Endothelial cell (in vitro differentiated cells): ENCODE measurements around the gene MAP3K5. TPM values are rescaled to one million over a fixed set of nuclear protein-coding genes. Genes with fewer than 3 reads are reported as not detected.

Source experiments
- DNase-seq: peaks from one replicate; pipeline ENCODE4 v3.0.0; 2021; ENCODE audit warnings: low spot score
- H3K27ac Mint-ChIP-seq: one replicate; pipeline ENCODE4 v1.8.0; 2021; ENCODE audit warnings: mixed read lengths, inconsistent platforms; ENCODE audit not compliant: unreplicated experiment
- H3K27me3 Mint-ChIP-seq: one replicate; pipeline ENCODE4 v1.8.0; 2021; ENCODE audit warnings: mild to moderate bottlenecking, moderate library complexity, mixed read lengths, inconsistent platforms; ENCODE audit not compliant: unreplicated experiment
- H3K36me3 Mint-ChIP-seq: one replicate; pipeline ENCODE4 v1.8.0; 2021; ENCODE audit warnings: mild to moderate bottlenecking, low read depth, mixed read lengths, inconsistent platforms; ENCODE audit not compliant: unreplicated experiment
- H3K4me1 Mint-ChIP-seq: one replicate; pipeline ENCODE4 v1.8.0; 2021; ENCODE audit warnings: mild to moderate bottlenecking, mixed read lengths, inconsistent platforms; ENCODE audit not compliant: unreplicated experiment
- H3K4me3 Mint-ChIP-seq: one replicate; pipeline ENCODE4 v1.8.0; 2021; ENCODE audit warnings: mild to moderate bottlenecking, mixed read lengths, inconsistent platforms; ENCODE audit not compliant: unreplicated experiment
- H3K9me3 Mint-ChIP-seq: one replicate; pipeline ENCODE4 v1.8.0; 2021; ENCODE audit warnings: mixed read lengths, inconsistent platforms; ENCODE audit not compliant: unreplicated experiment
- CTCF ChIP-seq: fragments of 200-600 bp; sonication (generic); IDR thresholded peaks from one replicate; pipeline ENCODE4 v1.5.0; 2021; ENCODE audit warnings: antibody characterized with exemption; ENCODE audit not compliant: unreplicated experiment
- total RNA-seq: library from RNA; stranded (reverse); fragmentation: NEBNext Ultra II Directional; extraction: Animal tissue kit (Norgen Biotek cat#: 25700); gene quantifications from one replicate; pipeline ENCODE4 v1.2.1, GENCODE V29; 2021; ENCODE audit not compliant: unreplicated experiment

MAP3K5 gene
- total RNA-seq, 1 donor from 2014 or later, result 0.33 TPM

GRCh38 chr6:136812174-136812573 lies 19.9 kb upstream of the MAP3K5 start:
- no peak for TF ChIP-seq CTCF
- Mint-ChIP-seq H3K4me1 (no peaks in the 10 kb centered on the region), H3K9me3 (no peaks in the 10 kb centered on the region), H3K4me3 (no peak overlapping the region), H3K36me3 (no peaks in the 10 kb centered on the region), H3K27me3 (no peaks in the 10 kb centered on the region), H3K27ac (no peak overlapping the region)
- no peak for DNase-seq

DNA sequence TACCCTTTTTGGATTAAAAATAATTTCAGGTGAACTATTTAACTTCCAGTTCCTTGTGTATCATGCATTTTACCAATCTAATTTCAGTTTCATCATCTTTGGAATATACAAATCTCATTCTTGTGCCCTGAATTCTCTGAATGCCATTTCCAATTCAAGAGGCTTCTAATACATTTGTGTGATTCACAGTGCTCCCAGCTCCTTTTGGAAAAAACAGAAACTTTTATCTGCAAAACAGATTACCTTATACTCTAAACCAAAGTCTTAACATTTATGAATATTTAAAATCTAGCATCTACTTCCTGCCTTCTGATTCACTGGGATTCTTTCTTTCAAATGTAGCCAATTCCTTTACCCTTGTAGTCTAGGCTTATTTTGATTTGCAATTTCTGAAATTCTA lies 19.0 kb upstream of the MAP3K5 start:
- Mint-ChIP-seq H3K27ac (no peak overlapping the region), H3K4me3 (no peak overlapping the region), H3K9me3 (no peaks in the 10 kb centered on the region), H3K27me3 (no peaks in the 10 kb centered on the region), H3K4me1 (no peaks in the 10 kb centered on the region), H3K36me3 (no peaks in the 10 kb centered on the region)
- no peak for TF ChIP-seq CTCF
- DNase-seq, result no peak

GRCh38 chr6:136809091-136809860 lies 17.0 kb upstream of the MAP3K5 start:
- H3K4me3 Mint-ChIP-seq, result no peak overlapping the region
- no peaks in the 10 kb centered on the region for H3K9me3 Mint-ChIP-seq
- no peaks in the 10 kb centered on the region for H3K27me3 Mint-ChIP-seq
- no peak overlapping the region for H3K27ac Mint-ChIP-seq
- TF ChIP-seq CTCF, result no peak
- DNase-seq, result no peak
- H3K4me1 Mint-ChIP-seq, result no peaks in the 10 kb centered on the region
- H3K36me3 Mint-ChIP-seq, result no peaks in the 10 kb centered on the region

DNA sequence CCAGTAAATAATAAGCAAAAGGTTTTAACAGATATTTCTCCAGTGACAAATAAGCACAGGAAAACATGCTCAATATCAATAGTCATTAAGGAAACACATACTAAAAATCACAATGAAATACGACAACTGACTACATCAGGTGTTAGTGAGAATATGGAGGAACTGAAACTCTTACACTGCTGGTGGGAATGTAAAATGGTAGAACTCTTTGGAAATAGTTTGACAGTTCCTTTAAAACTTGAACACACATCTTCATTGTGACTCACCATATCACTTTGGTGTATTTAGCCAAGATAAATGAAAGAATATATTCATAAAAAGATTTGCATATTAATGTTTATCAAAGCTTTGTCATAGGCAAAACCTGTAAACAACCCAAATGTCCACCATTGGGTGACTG lies 11.3 kb upstream of the MAP3K5 start:
- H3K27me3 Mint-ChIP-seq, result no peaks in the 10 kb centered on the region
- no peak overlapping the region for H3K27ac Mint-ChIP-seq
- no peaks in the 10 kb centered on the region for H3K36me3 Mint-ChIP-seq
- no peaks in the 10 kb centered on the region for H3K4me1 Mint-ChIP-seq
- no peaks in the 10 kb centered on the region for H3K9me3 Mint-ChIP-seq
- no peak for DNase-seq
- no peak overlapping the region for H3K4me3 Mint-ChIP-seq
- TF ChIP-seq CTCF, result no peak

DNA sequence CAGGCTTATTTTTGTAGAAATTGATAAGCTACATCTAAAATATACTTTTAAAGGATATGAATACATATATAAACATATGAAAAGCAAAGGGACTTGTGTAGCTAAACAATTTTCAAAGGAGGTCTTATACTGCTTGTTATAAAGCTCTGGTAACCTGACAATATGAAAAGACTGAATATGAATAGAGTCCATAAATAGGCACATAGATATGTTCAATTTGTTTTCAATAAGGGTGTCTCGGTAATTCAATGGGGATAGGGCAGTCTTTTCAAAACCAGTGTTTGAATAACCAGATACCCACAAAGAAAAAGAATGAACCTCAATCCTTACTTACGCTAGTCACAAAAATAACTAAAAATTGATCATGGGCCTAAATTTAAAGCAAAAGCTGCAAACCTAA lies 9.3 kb upstream of the MAP3K5 start:
- DNase-seq, result no peak
- Mint-ChIP-seq H3K4me3 (no peak overlapping the region), H3K27ac (no peak overlapping the region), H3K36me3 (no peaks in the 10 kb centered on the region), H3K9me3 (no peaks in the 10 kb centered on the region), H3K27me3 (no peaks in the 10 kb centered on the region), H3K4me1 (no peaks in the 10 kb centered on the region)
- TF ChIP-seq CTCF, result no peak
